Left ventricle myocardium inferior (tissue), 1 donor: Measurements from ENCODE around the gene UBAC1. TPM values are rescaled to one million over a fixed set of nuclear protein-coding genes. Genes with fewer than 3 reads are reported as not detected.

Source experiments
- DNase-seq: peaks from one replicate; pipeline ENCODE4 v3.0.0-alpha.2; 2020
- H3K27ac ChIP-seq: fragments of 200-600 bp; replicated peaks from 2 replicates; pipeline ENCODE4 v1.8.0; 2021
- H3K27me3 ChIP-seq: fragments of 200-600 bp; 2 replicates; pipeline ENCODE4 v1.8.0; 2021; ENCODE audit warnings: low read depth
- H3K36me3 ChIP-seq: fragments of 200-600 bp; 2 replicates; pipeline ENCODE4 v1.8.0; 2021
- H3K4me1 ChIP-seq: fragments of 200-600 bp; 2 replicates; pipeline ENCODE4 v1.8.0; 2021
- H3K4me3 ChIP-seq: fragments of 200-600 bp; 2 replicates; pipeline ENCODE4 v1.8.0; 2021; ENCODE audit warnings: mild to moderate bottlenecking, moderate library complexity
- H3K9me3 ChIP-seq: fragments of 200-600 bp; replicated peaks from 2 replicates; pipeline ENCODE4 v1.8.0; 2021
- intact Hi-C: fragments of 100-400 bp; cut with micrococcal nuclease; formaldehyde crosslinking; loops from one replicate; pipeline ENCODE4 v1.11.0; 2022
- total RNA-seq: library from RNA; stranded (reverse); fragmentation: NEBNext Ultra II Directional; extraction: Animal tissue kit (Norgen Biotek cat#: 25700); gene quantifications from one replicate; pipeline ENCODE4 v1.2.1, GENCODE V29; 2021
- TF ChIP-seq, protein P1 (sequence below): fragments of 200-600 bp; IDR thresholded peaks from 2 replicates; pipeline ENCODE4 v1.8.0; 2021; ENCODE audit warnings: antibody characterized with exemption, mild to moderate bottlenecking, borderline replicate concordance
- donor health status: DM: no; HTN: yes; CAD: no; lungs with severe emphysema.

The UBAC1 gene
- total RNA-seq, 1 donor from 2014 or later = 108 TPM

DNA sequence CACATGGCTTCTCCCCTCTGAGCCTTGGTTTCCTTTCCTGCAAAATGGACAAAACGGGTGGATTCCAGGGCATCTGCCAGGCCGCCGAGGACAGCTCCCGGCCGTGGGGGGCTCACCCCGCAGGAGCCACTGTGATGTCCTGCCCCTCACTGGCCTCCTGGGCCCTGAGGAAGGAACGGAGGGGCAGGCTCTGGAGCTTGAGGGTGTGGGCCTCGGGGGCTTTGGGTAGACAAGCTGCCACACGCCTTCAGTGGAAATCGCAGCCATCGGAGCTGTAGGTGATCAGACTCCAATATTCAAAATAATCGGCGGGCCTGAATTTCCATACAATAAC is 32.2 kb upstream of the UBAC1 start:
- H3K27ac ChIP-seq = peak overlapping the region; percentile 96
- H3K4me3 ChIP-seq = peak overlapping the region; percentile 55
- H3K36me3 ChIP-seq = no peaks in the 10 kb centered on the region
- peaks cover 55% of the 10 kb centered on the region for H3K4me1 ChIP-seq
- no peaks in the 10 kb centered on the region for H3K9me3 ChIP-seq
- intact Hi-C loops = no loop called here
- H3K27me3 ChIP-seq = no peaks in the 10 kb centered on the region
- TF ChIP-seq, protein P1, sequence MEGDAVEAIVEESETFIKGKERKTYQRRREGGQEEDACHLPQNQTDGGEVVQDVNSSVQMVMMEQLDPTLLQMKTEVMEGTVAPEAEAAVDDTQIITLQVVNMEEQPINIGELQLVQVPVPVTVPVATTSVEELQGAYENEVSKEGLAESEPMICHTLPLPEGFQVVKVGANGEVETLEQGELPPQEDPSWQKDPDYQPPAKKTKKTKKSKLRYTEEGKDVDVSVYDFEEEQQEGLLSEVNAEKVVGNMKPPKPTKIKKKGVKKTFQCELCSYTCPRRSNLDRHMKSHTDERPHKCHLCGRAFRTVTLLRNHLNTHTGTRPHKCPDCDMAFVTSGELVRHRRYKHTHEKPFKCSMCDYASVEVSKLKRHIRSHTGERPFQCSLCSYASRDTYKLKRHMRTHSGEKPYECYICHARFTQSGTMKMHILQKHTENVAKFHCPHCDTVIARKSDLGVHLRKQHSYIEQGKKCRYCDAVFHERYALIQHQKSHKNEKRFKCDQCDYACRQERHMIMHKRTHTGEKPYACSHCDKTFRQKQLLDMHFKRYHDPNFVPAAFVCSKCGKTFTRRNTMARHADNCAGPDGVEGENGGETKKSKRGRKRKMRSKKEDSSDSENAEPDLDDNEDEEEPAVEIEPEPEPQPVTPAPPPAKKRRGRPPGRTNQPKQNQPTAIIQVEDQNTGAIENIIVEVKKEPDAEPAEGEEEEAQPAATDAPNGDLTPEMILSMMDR = no peak
- no peak for DNase-seq

DNA sequence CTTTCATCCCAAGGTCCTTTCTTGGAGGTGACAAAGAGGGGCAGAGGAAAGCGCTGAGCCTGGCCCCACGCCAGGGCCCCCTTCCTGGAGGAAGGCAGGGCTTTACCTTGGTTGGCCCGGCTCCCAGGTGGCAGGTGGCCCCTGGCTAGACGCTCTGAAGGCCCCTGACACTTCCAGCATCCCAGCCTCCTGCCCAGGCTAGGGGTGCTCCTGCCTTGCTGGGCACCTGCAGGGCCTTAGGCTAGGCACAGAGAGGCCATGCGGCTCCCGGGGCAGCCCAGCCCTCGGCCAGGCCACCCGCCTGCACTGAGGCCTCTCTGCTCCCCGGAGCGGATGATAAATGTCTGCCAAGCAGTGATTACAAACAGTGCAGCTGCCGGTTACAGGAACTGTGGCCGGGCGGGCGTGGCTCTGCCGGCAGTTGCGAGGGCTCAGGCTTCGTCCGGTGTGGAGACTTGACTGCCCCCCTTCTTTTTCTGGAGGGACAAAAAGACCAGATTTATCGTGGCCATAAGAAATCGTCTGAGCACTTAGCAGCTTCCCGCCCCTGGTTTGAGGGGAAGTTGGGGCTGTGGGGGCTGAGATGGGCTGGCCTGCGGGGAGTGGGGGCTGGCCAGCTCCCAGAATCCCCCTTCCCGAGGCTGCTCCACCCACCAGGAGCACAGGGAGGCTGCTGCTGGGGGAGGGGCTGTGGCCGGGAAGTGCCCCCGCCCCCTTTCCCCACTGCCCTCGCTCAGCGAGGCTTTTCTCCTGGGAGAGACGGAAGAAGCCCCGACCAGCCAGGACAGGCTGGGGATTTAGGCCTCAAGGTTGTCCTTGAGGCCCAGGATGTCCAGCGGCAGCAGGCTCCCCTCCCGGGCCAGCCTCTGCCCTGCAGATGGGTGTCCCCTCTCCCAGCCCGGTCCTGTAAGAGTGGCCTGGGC is 31.6 kb upstream of the UBAC1 start:
- no peaks in the 10 kb centered on the region for H3K36me3 ChIP-seq
- peak overlapping the region; percentile 55 for H3K4me3 ChIP-seq
- H3K4me1 ChIP-seq = peaks cover 55% of the 10 kb centered on the region
- H3K27ac ChIP-seq = peak overlapping the region; percentile 96
- no peaks in the 10 kb centered on the region for H3K9me3 ChIP-seq
- TF ChIP-seq, protein P1 = no peak
- peaks cover 2% of the 10 kb centered on the region for H3K27me3 ChIP-seq
- intact Hi-C loops = no loop called here
- DNase-seq = peak; percentile 87

DNA sequence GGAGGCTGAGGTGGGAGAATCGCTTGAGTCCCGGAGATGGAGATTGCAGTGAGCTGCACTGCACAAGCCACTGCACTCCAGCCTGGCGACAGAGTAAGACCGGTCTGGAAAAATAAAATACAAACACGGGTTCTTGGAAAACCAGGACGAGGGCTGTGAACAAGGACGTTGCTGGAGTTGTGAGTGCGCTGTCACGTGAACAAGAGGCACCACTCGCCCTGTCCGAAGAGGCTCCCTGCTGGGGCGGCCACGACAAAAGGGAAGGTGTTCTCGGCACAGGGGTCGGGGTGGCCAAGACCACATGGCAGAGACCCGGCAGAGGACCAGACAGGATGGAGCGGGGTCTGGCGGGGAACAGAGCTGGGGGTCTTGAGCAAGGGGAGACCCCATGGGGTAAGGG is 30.6 kb upstream of the UBAC1 start:
- H3K4me1 ChIP-seq = peaks cover 52% of the 10 kb centered on the region
- DNase-seq = no peak
- peak overlapping the region; percentile 96 for H3K27ac ChIP-seq
- TF ChIP-seq, protein P1 = no peak
- no peaks in the 10 kb centered on the region for H3K36me3 ChIP-seq
- H3K4me3 ChIP-seq = no peak overlapping the region
- H3K27me3 ChIP-seq = peaks cover 3% of the 10 kb centered on the region
- no peaks in the 10 kb centered on the region for H3K9me3 ChIP-seq
- intact Hi-C loops = no loop called here

GRCh38 chr9:135990468-135991429 is 29.6 kb upstream of the UBAC1 start:
- TF ChIP-seq, protein P1 = no peak
- peaks cover 3% of the 10 kb centered on the region for H3K27me3 ChIP-seq
- DNase-seq = no peak
- H3K4me3 ChIP-seq = peak overlapping the region; percentile 32
- peaks cover 52% of the 10 kb centered on the region for H3K4me1 ChIP-seq
- H3K36me3 ChIP-seq = no peaks in the 10 kb centered on the region
- intact Hi-C loops = no loop called here
- no peaks in the 10 kb centered on the region for H3K9me3 ChIP-seq
- peak overlapping the region; percentile 96 for H3K27ac ChIP-seq

- Histone ChIP-seq H3K9me3 (no peaks in the 10 kb centered on the region), H3K36me3 (no peaks in the 10 kb centered on the region), H3K4me3 (peak overlapping the region; percentile 32), H3K27ac (peak overlapping the region; percentile 33), H3K4me1 (peaks cover 52% of the 10 kb centered on the region), H3K27me3 (peaks cover 9% of the 10 kb centered on the region)
- TF ChIP-seq, protein P1 = no peak
- intact Hi-C loops = no loop called here
- no peak for DNase-seq
These were observed 28.7 kb upstream of the UBAC1 start for GRCh38 chr9:135989722-135990467.
